ENCODE results near the gene DOCK11.
A peak's percentile ranks its signal among the peaks of the same experiment; 100 is the strongest.

Gene DOCK11

GRCh38 chrX:118534716-118535493 lies 39.3 kb downstream of the DOCK11 start (continued):
- TF ChIP-seq ZNF221 (tag by site-specific recombination; IDR thresholded peaks at IDR 0.05; ENCODE audit: borderline replicate concordance): no peak
- TF ChIP-seq ZNF76 (tag by site-specific recombination; IDR thresholded peaks at IDR 0.05; ENCODE audit: borderline replicate concordance, low read depth): no peak
- no peak for TF ChIP-seq ZNF548 (tag by site-specific recombination; IDR thresholded peaks at IDR 0.05)
- TF ChIP-seq ZNF2 (tag by site-specific recombination; IDR thresholded peaks at IDR 0.05): 0 out of 2 replicates have a peak, but pooled peaks have one; percentile 54
- no peak for TF ChIP-seq BCL11A (tag by site-specific recombination; IDR thresholded peaks at IDR 0.05; ENCODE audit: low read depth)
- no peak for TF ChIP-seq ZNF114 (tag by site-specific recombination; IDR thresholded peaks at IDR 0.05)
- TF ChIP-seq RBAK (tag by site-specific recombination; IDR thresholded peaks at IDR 0.05): no peak
- TF ChIP-seq ZFP3 (tag by site-specific recombination; IDR thresholded peaks at IDR 0.05; ENCODE audit: low read depth): no peak
- no peak for TF ChIP-seq ZNF791 (tag by site-specific recombination; IDR thresholded peaks at IDR 0.05)
- peak; percentile 90 for TF ChIP-seq SP7 (tag by site-specific recombination; IDR thresholded peaks at IDR 0.05)
- TF ChIP-seq ZIC2 (tag by site-specific recombination; IDR thresholded peaks at IDR 0.05): no peak
- no peak for TF ChIP-seq HOXC10 (CRISPR knock-in tag; IDR thresholded peaks at IDR 0.05)
- TF ChIP-seq ZNF777 (tag by site-specific recombination; IDR thresholded peaks at IDR 0.05; ENCODE audit: borderline replicate concordance): no peak
- TF ChIP-seq ZBTB21 (tag by site-specific recombination; IDR thresholded peaks at IDR 0.05): 0 out of 2 replicates have a peak, but pooled peaks have one; percentile 38
- no peak for TF ChIP-seq ZNF747 (tag by site-specific recombination; IDR thresholded peaks at IDR 0.05)
- no peak for TF ChIP-seq ZNF830 (tag by site-specific recombination; IDR thresholded peaks at IDR 0.05; ENCODE audit: low read depth)
- peak; percentile 92 for TF ChIP-seq ZBTB44 (tag by site-specific recombination; IDR thresholded peaks at IDR 0.05)
- peak; percentile 91 for TF ChIP-seq MZF1 (tag by site-specific recombination; IDR thresholded peaks at IDR 0.05; ENCODE audit: borderline replicate concordance)
- TF ChIP-seq SP3 (tag by site-specific recombination; IDR thresholded peaks at IDR 0.05): no peak
- TF ChIP-seq ZNF677 (tag by site-specific recombination; IDR thresholded peaks at IDR 0.05): no peak
- TF ChIP-seq KLF10 (tag by site-specific recombination; IDR thresholded peaks at IDR 0.05): no peak; the same call in 1 of the 2 replicates
- no peak for TF ChIP-seq ZNF664 (tag by site-specific recombination; IDR thresholded peaks at IDR 0.05)
- peak; percentile 62; the same call in 1 of the 2 replicates for TF ChIP-seq GFI1B (tag by site-specific recombination; IDR thresholded peaks at IDR 0.05)
- no peak for TF ChIP-seq ZNF175 (tag by site-specific recombination; IDR thresholded peaks at IDR 0.05)
- no peak for TF ChIP-seq ZSCAN16 (tag by site-specific recombination; IDR thresholded peaks at IDR 0.05)
- TF ChIP-seq ZNF350 (tag by site-specific recombination; IDR thresholded peaks at IDR 0.05): no peak
- no peak for TF ChIP-seq ZNF423 (tag by site-specific recombination; IDR thresholded peaks at IDR 0.05)
- TF ChIP-seq ZNF473 (tag by site-specific recombination; IDR thresholded peaks at IDR 0.05): no peak
- no peak for TF ChIP-seq ZNF513 (tag by site-specific recombination; IDR thresholded peaks at IDR 0.05)
- TF ChIP-seq ZBTB17 (tag by site-specific recombination; IDR thresholded peaks at IDR 0.05): peak; percentile 79
- TF ChIP-seq IKZF3 (tag by site-specific recombination; IDR thresholded peaks at IDR 0.05): no peak; the same call in none of the 2 replicates
- no peak for TF ChIP-seq ZNF239 (tag by site-specific recombination; IDR thresholded peaks at IDR 0.05)
- TF ChIP-seq ZSCAN23 (tag by site-specific recombination; IDR thresholded peaks at IDR 0.05): peak; percentile 84
- no peak for TF ChIP-seq ZNF707 (tag by site-specific recombination; IDR thresholded peaks at IDR 0.05)
- TF ChIP-seq ZNF626 (tag by site-specific recombination; IDR thresholded peaks at IDR 0.05): no peak

Data from HEK293 (cell line).